Sigmoid colon (tissue), 4 donors: ENCODE measurements around the gene DNAJC27.

Experiments
- CTCF ChIP-seq, 4 experiments: fragments of 450-650 bp in 3 of 4; fragments of 200-600 bp in 1 of 4; IDR thresholded peaks; one replicate each; pipeline ENCODE4 v1.5.1; 2016 to 2019; ENCODE audit warnings: antibody characterized with exemption in 4 of 4, mild to moderate bottlenecking in 3 of 4, moderate library complexity in 2 of 4
- POLR2AphosphoS5 ChIP-seq, 4 donors: sonication (generic); formaldehyde crosslinking; IDR thresholded peaks; one replicate each; pipeline ENCODE4 v1.6.1; 2017; ENCODE audit warnings: antibody characterized with exemption in 4 of 4

GRCh38 chr2:24930768-24931167, 41.0 kb downstream of the DNAJC27 start:
- no peak for TF ChIP-seq CTCF (IDR thresholded peaks at IDR 0.05)
- no peak for TF ChIP-seq POLR2AphosphoS5 (IDR thresholded peaks at IDR 0.05)
